T-helper 22 cell (primary cell): Measurements from ENCODE around the gene KDM7A.
"Not testable (repeated sequence)": the region's sequence is repeated elsewhere in the genome, so short reads cannot be mapped to it uniquely, and the experiment has no call there.

ENCODE experiments used
- DNase-seq: peaks from one replicate; pipeline ENCODE4 v3.0.0-alpha.2; 2020; ENCODE audit warnings: low read depth

Gene KDM7A

GRCh38 chr7:140156460-140157080, 20.2 kb downstream of the KDM7A start:
- DNase-seq, result no peak

GRCh38 chr7:140155428-140155827, 21.4 kb downstream of the KDM7A start:
- no peak for DNase-seq

- no peak for DNase-seq
Observed at GRCh38 chr7:140153666-140154161, 23.1 kb downstream of the KDM7A start.

- DNase-seq, result no peak
Observed at GRCh38 chr7:140146574-140146973, 30.2 kb downstream of the KDM7A start.

GRCh38 chr7:140145709-140146108, 31.1 kb downstream of the KDM7A start:
- no peak for DNase-seq

- DNase-seq, result no peak
Observed at GRCh38 chr7:140144821-140145220, 32.0 kb downstream of the KDM7A start.

- no peak for DNase-seq
Observed at GRCh38 chr7:140143997-140144396, 32.8 kb downstream of the KDM7A start.

- DNase-seq, result no peak
Observed at GRCh38 chr7:140142031-140142430, 34.8 kb downstream of the KDM7A start.

GRCh38 chr7:140141256-140141655, 35.5 kb downstream of the KDM7A start:
- DNase-seq, result no peak

- DNase-seq, result no peak
Observed at GRCh38 chr7:140137078-140137477, 39.7 kb downstream of the KDM7A start.

- DNase-seq, result no peak
Observed at GRCh38 chr7:140136073-140136472, 40.7 kb downstream of the KDM7A start.

GRCh38 chr7:140134039-140134438, 42.7 kb downstream of the KDM7A start:
- no peak for DNase-seq

GRCh38 chr7:140127360-140128127, 49.2 kb downstream of the KDM7A start:
- DNase-seq, result no peak

GRCh38 chr7:140126435-140127034, 50.2 kb downstream of the KDM7A start:
- DNase-seq, result no peak

GRCh38 chr7:140122965-140123364, 53.8 kb downstream of the KDM7A start:
- DNase-seq, result no peak

GRCh38 chr7:140121326-140121725, 55.5 kb downstream of the KDM7A start:
- DNase-seq, result no peak

GRCh38 chr7:140114817-140115216, 62.0 kb downstream of the KDM7A start:
- DNase-seq, result not testable (repeated sequence)

- not testable (repeated sequence) for DNase-seq
Observed at GRCh38 chr7:140108777-140109176, 68.0 kb downstream of the KDM7A start.

- no peak for DNase-seq
Observed at GRCh38 chr7:140096459-140096858, 80.3 kb downstream of the KDM7A start.

- no peak for DNase-seq
Observed at GRCh38 chr7:140093375-140093774, 83.4 kb downstream of the KDM7A start.

GRCh38 chr7:140085447-140085846, 91.3 kb downstream of the KDM7A start:
- DNase-seq, result no peak

- no peak for DNase-seq
Observed at GRCh38 chr7:140084972-140085371, 91.8 kb downstream of the KDM7A start.

GRCh38 chr7:140084142-140084655, 92.6 kb downstream of the KDM7A start:
- no peak for DNase-seq
